Adrenal gland (tissue), 12 donors: ENCODE results near the gene C1QBP. TPM values are rescaled to one million over a fixed set of nuclear protein-coding genes. Genes with fewer than 3 reads are reported as not detected.
A peak's percentile ranks its signal among the peaks of the same experiment; 100 is the strongest.

Experiments
- DNase-seq, 7 donors: peaks; one replicate each; pipeline ENCODE4 v3.0.0-alpha.2; 2019 to 2020
- H3K27ac ChIP-seq, 5 donors: fragments of 200-600 bp; sonication (generic) in 4 of 5; 1 replicate in 3 of 5; 2 replicates in 2 of 5; pipeline versions ENCODE4 v1.5.1 to v1.8.0; 2016 to 2020; ENCODE audit warnings: mild to moderate bottlenecking in 1 of 5
- H3K27me3 ChIP-seq: fragments of 200-600 bp; 2 replicates; pipeline ENCODE4 v1.8.0; 2021
- H3K36me3 ChIP-seq, 2 donors: fragments of 200-600 bp; replicated peaks in 1 of 2; 1 replicate in 1 of 2; 2 replicates in 1 of 2; pipeline versions ENCODE4 v1.5.1 to v1.8.0; 2018 to 2022
- H3K4me1 ChIP-seq, 2 donors: fragments of 200-600 bp; replicated peaks in 1 of 2; 1 replicate in 1 of 2; 2 replicates in 1 of 2; pipeline versions ENCODE4 v1.5.1 to v1.8.0; 2018 to 2021
- H3K4me3 ChIP-seq, 4 donors: fragments of 200-600 bp; sonication (generic) in 3 of 4; one replicate each; pipeline ENCODE4 v1.5.1; 2016 to 2018
- H3K9me3 ChIP-seq, 3 donors: fragments of 200-600 bp; sonication (generic) in 1 of 3; replicated peaks in 1 of 3; 1 replicate in 2 of 3; 2 replicates in 1 of 3; pipeline versions ENCODE4 v1.5.1 to v1.8.0; 2016 to 2021
- POLR2A ChIP-seq, 2 donors: fragments of 450-650 bp; IDR thresholded peaks; one replicate each; pipeline ENCODE4 v1.6.1; 2017; ENCODE audit warnings: antibody characterized with exemption in 2 of 2, mild to moderate bottlenecking in 2 of 2, moderate library complexity in 1 of 2
- WGBS, 4 donors: extraction: QIAGEN DNeasy Blood & Tissue Kit in 2 of 4; methylation state at CpG; one replicate each; pipeline versions ENCODE4 v1.1.5 to v1.1.7; 2013 to 2017; 5-methylcytosine and 5-hydroxymethylcytosine counted together
- intact Hi-C, 2 donors: fragments of 100-400 bp; cut with DNase I; formaldehyde crosslinking; loops; one replicate each; pipeline versions ENCODE4 v1.14.1 to v1.15.0; 2022 to 2023
- polyA plus RNA-seq, 3 donors: library from polyadenylated mRNA; stranded (reverse); fragments of 200-250 nt in 2 of 3; fragments of 350-450 nt in 1 of 3; fragmentation: Illumina TruSeq in 1 of 3; extraction: RNeasy Lipid Tissue Mini Kit (QIAGEN cat#74804) in 1 of 3; gene quantifications; one replicate each; pipeline ENCODE4 v1.2.3, GENCODE V29; 2013 to 2014
- total RNA-seq, 9 donors: library from RNA; depleted of rRNA in 4 of 9; stranded (reverse); fragments of >200 nt in 4 of 9; fragments of 120-200 nt in 1 of 9; fragmentation: NEBNext Ultra II Directional in 1 of 9; extraction: Animal tissue kit (Norgen Biotek cat#: 25700) in 1 of 9; gene quantifications; one replicate each; pipeline versions ENCODE4 v1.1.0 to v1.2.4, GENCODE V29; 2013 to 2023
- TF ChIP-seq, protein P1 (sequence below), 6 experiments: fragments of 450-650 bp in 4 of 6; fragments of 200-600 bp in 2 of 6; sonication (generic) in 1 of 6; IDR thresholded peaks; 1 replicate in 5 of 6; 2 replicates in 1 of 6; pipeline versions ENCODE4 v1.5.1 to v1.8.0; 2016 to 2021; ENCODE audit warnings: antibody characterized with exemption in 6 of 6, mild to moderate bottlenecking in 2 of 6, moderate library complexity in 1 of 6
- donor health status: healthy with polysubstance abuse.
- donor health status: Bipolar disorder and iron deficiency.
- donor health status: DM: yes; HTN: yes; CAD: no.
- donor health status: DM: no; HTN: no; CAD: no.
- donor health status: DM: no; HTN: no; CAD: no.
- donor health status: DM: yes; HTN: yes; CAD: no.

Gene C1QBP
- total and polyA plus RNA-seq, 12 donors = 53.5 to 420 (median 172) TPM

DNA sequence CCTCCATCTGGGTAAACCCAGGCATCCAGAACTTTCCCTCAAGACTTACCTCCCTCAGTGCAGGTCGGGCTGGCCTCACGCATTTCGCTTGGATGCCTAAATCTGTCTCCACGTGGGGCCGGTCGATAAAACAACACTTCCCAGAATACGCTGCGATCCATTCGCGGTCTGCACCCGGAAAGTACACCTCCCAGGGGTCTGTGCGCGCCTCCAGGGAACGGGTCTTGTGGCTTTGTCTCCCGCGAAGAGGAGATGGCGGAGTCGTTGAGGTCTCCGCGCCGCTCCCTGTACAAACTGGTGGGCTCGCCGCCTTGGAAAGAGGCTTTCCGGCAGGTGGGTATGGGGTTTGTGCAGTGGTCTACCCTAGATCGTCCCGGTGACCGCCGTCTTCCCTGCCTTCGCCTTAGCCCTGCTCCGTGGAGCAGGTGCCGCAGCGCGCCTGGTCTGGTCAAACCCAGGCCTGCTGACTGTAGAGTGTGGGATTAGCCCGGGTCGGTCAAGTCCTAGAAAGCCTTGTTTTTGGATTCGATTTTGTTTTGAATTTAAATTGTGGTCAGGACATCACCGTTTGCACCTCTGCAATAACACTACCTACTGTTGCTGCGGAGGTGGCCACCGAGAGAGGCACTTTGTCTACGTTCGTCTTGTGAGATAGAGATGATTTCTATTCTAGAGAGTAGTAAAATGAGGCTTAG lies 18.8 kb downstream of the C1QBP start, which contains the start of gene RPAIN:
Gene RPAIN, plus strand, starts transcription at position 224 of the 695 bp plus-strand sequence. Its CDS starts 29 bp downstream, at position 253.
- intact Hi-C loops = no loop called here
- TF ChIP-seq POLR2A (IDR thresholded peaks at IDR 0.05) = peak in 1 of 2 donors; percentile 80
- TF ChIP-seq, protein P1, sequence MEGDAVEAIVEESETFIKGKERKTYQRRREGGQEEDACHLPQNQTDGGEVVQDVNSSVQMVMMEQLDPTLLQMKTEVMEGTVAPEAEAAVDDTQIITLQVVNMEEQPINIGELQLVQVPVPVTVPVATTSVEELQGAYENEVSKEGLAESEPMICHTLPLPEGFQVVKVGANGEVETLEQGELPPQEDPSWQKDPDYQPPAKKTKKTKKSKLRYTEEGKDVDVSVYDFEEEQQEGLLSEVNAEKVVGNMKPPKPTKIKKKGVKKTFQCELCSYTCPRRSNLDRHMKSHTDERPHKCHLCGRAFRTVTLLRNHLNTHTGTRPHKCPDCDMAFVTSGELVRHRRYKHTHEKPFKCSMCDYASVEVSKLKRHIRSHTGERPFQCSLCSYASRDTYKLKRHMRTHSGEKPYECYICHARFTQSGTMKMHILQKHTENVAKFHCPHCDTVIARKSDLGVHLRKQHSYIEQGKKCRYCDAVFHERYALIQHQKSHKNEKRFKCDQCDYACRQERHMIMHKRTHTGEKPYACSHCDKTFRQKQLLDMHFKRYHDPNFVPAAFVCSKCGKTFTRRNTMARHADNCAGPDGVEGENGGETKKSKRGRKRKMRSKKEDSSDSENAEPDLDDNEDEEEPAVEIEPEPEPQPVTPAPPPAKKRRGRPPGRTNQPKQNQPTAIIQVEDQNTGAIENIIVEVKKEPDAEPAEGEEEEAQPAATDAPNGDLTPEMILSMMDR (IDR thresholded peaks at IDR 0.05) = no peak
- peak within 1 kb of the TSS; percentile 74 to 94 (median 82) for H3K4me3 ChIP-seq
- H3K4me1 ChIP-seq = peaks cover 20 to 33% of the 10 kb centered on the region in 2 donors
- DNase-seq = peak; percentile 87 to 94 (median 91)
- no peaks in the 10 kb centered on the region for H3K9me3 ChIP-seq
- WGBS, 4 donors = 0% methylated on average over 6 to 41 of the region's 41 CpGs
- peaks cover 0 to 39% of the 10 kb centered on the region in 2 donors for H3K36me3 ChIP-seq
- H3K27ac ChIP-seq = peak within 1 kb of the TSS; percentile 58 to 89 (median 84)
- no peaks in the 10 kb centered on the region for H3K27me3 ChIP-seq

DNA sequence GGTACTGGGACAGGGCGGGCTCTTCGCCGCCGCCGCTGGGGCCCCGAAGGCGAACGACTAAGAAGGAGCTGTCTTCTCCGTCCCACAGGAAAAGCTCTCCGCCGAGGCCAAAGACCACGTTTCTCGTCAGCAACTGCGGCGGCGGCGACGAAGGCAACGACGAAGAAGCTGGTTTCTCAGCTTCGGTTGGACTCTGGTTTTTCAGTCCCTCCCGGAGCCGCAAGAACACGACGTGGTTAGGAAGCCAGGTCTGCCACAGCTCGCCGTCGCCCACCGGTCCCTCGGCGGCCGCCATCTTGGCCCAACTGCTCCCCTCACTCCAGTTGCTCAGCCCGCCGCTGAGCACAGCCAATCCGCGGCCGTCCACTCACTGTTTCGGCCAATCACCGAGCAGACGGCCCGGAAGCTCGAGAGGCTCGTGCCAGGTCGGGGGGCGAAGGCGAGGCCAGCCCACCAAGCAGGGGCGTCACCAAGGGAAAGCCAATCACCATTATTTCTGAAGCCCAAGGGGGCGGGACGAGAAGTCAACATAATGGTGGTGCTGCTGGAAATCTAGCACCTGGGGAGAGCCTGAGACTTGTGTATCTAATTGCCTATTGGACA lies 19.5 kb downstream of the C1QBP start, which contains the start of gene NUP88:
Gene NUP88, minus strand, starts transcription at position 307 of the 603 bp plus-strand sequence. Its CDS starts 12 bp downstream, at position 295.
- H3K4me1 ChIP-seq = peaks cover 20 to 33% of the 10 kb centered on the region in 2 donors
- DNase-seq = peak; percentile 94 to 98 (median 96)
- peaks cover 0 to 35% of the 10 kb centered on the region in 2 donors for H3K36me3 ChIP-seq
- H3K4me3 ChIP-seq = peak within 1 kb of the TSS; percentile 74 to 94 (median 82)
- H3K27ac ChIP-seq = peak within 1 kb of the TSS; percentile 58 to 89 (median 84)
- 0 to 1% (median 0%) methylated on average over 16 to 49 of the region's 49 CpGs for WGBS, 4 donors
- intact Hi-C loops = no loop called here
- H3K9me3 ChIP-seq = no peaks in the 10 kb centered on the region
- TF ChIP-seq, protein P1 (IDR thresholded peaks at IDR 0.05) = no peak
- peak; percentile 66 to 72 for TF ChIP-seq POLR2A (IDR thresholded peaks at IDR 0.05)
- H3K27me3 ChIP-seq = no peaks in the 10 kb centered on the region

DNA sequence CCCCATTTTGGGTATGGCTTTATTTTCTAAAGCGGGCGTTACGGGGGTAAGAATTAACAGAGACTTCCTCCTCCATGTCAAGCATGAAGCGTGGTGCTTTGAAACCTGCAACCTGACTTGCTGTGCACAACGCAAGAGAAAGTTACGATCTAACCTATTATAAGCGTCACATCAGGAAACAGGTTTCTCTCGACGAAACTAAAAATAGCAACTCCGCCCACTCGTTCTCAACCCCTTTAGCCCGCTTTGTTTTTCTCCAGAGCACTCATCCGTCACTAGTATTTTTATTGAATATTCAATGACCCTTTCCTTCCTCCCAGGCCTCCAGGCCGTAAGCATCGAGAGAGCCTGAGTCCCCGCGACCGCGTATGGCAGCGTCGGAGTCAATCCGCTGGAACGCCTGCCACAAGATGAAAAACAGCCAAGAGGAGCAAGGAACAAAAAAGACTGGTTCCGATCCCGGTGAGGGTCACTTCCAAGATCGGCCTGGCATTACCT lies 20.0 kb downstream of the C1QBP start:
- WGBS, 4 donors = 0 to 1% (median 0%) methylated on average over 26 of the region's 26 CpGs
- Histone ChIP-seq H3K4me1 (peaks cover 21 to 37% of the 10 kb centered on the region in 2 donors), H3K9me3 (no peaks in the 10 kb centered on the region), H3K27me3 (no peaks in the 10 kb centered on the region), H3K4me3 (peak overlapping the region in 3 of 4 donors; percentile 76 to 94 (median 87)), H3K27ac (peak overlapping the region; percentile 58 to 89 (median 84)), H3K36me3 (peaks cover 0 to 34% of the 10 kb centered on the region in 2 donors)
- TF ChIP-seq, protein P1 (IDR thresholded peaks at IDR 0.05) = peak in 1 of 6 experiments; percentile 12
- TF ChIP-seq POLR2A (IDR thresholded peaks at IDR 0.05) = no peak
- DNase-seq = peak in 5 of 7 donors; percentile 11 to 61 (median 37)
- intact Hi-C loops = no loop called here

DNA sequence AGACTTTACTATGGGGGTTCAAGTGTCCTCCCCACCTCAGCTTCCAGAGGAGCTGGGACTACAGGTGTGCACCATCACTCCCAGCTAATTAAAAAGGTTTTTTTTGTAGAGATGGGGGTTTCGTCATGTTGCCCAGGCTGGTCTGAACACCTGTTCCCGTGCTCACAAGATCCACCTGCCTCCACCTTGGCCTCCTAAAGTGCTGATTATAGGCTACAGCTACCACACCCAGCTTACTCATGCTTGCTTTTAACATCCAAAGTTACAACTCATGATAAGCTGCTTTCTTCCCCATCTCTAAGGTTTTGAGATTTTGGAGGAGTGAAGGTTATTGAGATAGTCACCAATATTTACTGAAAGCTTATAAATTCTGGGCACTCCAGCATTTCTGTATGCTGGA lies 22.1 kb downstream of the C1QBP start:
- H3K4me1 ChIP-seq = peaks cover 23 to 44% of the 10 kb centered on the region in 2 donors
- no peak overlapping the region for H3K27ac ChIP-seq
- WGBS, 4 donors = 92 to 94% (median 92%) methylated on average over 2 of the region's 2 CpGs
- peaks cover 0 to 31% of the 10 kb centered on the region in 2 donors for H3K36me3 ChIP-seq
- DNase-seq = no peak
- H3K27me3 ChIP-seq = no peaks in the 10 kb centered on the region
- H3K9me3 ChIP-seq = no peaks in the 10 kb centered on the region
- intact Hi-C loops = no loop called here
- no peak overlapping the region for H3K4me3 ChIP-seq
- TF ChIP-seq, protein P1 (IDR thresholded peaks at IDR 0.05) = no peak
- no peak for TF ChIP-seq POLR2A (IDR thresholded peaks at IDR 0.05)
